Spleen (tissue), 7 donors: Measurements from ENCODE around the gene MPC2.

Source experiments
- CTCF ChIP-seq, 11 experiments: fragments of 200-600 bp in 7 of 11; fragments of 450-650 bp in 4 of 11; sonication (generic) in 4 of 11; IDR thresholded peaks in 8 of 11; conservative IDR thresholded peaks in 3 of 11; 1 replicate in 7 of 11; 2 replicates in 4 of 11; pipeline versions ENCODE4 v1.4.0 to v1.8.0; 2016 to 2021; ENCODE audit warnings: antibody characterized with exemption in 11 of 11, inconsistent platforms in 4 of 11, mild to moderate bottlenecking in 1 of 11
- POLR2A ChIP-seq, 3 donors: fragments of 450-650 bp; IDR thresholded peaks; one replicate each; pipeline ENCODE4 v1.5.1; 2017; ENCODE audit warnings: antibody characterized with exemption in 3 of 3, mild to moderate bottlenecking in 1 of 3
- donor health status: DM: no; HTN: no; CAD: no; lungs with moderate emphysema.
- donor health status: DM: no; HTN: no; CAD: no.
- donor health status: DM: no; HTN: no; CAD: no.

- no peak for TF ChIP-seq POLR2A (IDR thresholded peaks at IDR 0.05)
- no peak for TF ChIP-seq CTCF (IDR thresholded peaks at IDR 0.05 in 8 of 11, conservative IDR thresholded peaks at IDR 0.05 in 3 of 11)
Observed at GRCh38 chr1:167913895-167914496, 22.9 kb downstream of the MPC2 start, which contains the start of gene ADCY10.
